HG02938 (cell line): Measurements from ENCODE around the gene MTREX.
A peak's percentile ranks its signal among the peaks of the same experiment; 100 is the strongest.

ENCODE experiments used
- ATAC-seq: cut with Tn5 transposase; IDR thresholded peaks from one replicate; pipeline ENCODE4 v1.9.1; 2021; ENCODE audit warnings: mild to moderate bottlenecking, moderate library complexity; ENCODE audit not compliant: unreplicated experiment

Gene MTREX

GRCh38 chr5:55324006-55324405 is 16.2 kb downstream of the MTREX start:
- ATAC-seq, result no peak

GRCh38 chr5:55324815-55325418 is 17.1 kb downstream of the MTREX start:
- no peak for ATAC-seq

- ATAC-seq, result no peak
Observed at GRCh38 chr5:55325621-55326020, 17.8 kb downstream of the MTREX start.

DNA sequence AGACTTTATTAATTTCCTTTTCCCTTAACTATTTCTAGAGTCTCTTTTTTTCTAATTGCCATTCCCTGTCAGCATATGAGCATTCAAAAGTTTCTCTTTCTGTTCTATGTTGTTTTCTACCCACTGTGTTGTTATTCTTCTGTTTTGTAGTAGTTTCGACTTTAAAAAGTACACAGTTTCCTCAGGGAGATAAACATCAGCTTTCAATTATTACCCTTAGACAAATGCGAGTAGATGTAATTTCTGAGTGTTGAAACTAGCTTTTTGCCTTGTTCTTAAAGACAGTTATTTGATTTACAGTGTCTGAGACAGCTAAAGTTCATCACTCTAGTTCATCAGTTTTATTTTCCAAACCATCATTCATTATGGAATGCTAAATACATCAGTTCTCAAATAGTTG is 19.5 kb downstream of the MTREX start:
- ATAC-seq, result no peak

GRCh38 chr5:55331321-55331720 is 23.5 kb downstream of the MTREX start:
- ATAC-seq, result no peak

GRCh38 chr5:55333017-55333416 is 25.2 kb downstream of the MTREX start:
- no peak for ATAC-seq

- no peak for ATAC-seq
Observed at GRCh38 chr5:55333811-55334210, 26.0 kb downstream of the MTREX start.

DNA sequence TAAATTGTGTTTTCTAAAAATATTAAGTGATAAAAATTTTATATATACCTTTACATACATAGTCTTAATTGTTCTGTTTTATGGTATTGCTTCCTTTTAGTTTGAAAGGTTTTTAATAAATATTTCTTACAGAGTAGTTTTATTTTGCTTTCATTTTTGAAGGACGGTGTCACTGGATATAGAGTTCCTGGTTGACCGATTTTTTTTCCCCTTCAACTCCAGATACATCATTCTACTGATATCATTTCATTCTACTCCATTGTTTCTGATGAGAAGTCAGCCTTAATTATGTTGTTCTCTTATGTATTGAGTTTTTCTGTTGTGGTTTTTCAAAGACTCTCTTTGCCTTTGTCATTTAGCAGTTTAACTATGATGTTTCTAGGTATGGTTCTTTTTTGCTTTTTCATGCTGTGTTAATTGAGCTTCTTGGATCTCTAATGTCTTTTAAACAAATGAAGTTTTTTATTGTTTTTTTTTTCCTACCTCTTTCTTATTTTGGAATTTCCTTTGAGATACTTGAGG is 30.4 kb downstream of the MTREX start:
- ATAC-seq, result no peak

- ATAC-seq, result peak; percentile 52
Observed at GRCh38 chr5:55338810-55339243, 31.0 kb downstream of the MTREX start.

DNA sequence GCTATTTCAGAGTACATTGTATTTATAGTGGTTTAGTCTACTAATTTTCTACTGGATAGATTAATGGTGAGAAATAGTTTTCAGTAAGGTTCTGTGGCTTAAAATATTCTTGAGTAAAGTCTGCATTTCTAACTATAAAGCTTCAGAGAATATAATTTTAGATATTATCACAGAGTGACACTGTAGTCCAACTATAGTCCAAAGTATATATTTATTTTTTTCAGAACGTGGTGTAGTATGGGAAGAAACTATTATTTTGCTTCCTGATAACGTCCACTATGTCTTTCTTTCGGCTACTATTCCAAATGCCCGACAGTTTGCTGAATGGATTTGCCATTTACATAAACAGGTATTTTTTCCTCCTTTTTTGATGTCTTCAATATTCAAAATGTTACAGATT is 35.3 kb downstream of the MTREX start:
- no peak for ATAC-seq

DNA sequence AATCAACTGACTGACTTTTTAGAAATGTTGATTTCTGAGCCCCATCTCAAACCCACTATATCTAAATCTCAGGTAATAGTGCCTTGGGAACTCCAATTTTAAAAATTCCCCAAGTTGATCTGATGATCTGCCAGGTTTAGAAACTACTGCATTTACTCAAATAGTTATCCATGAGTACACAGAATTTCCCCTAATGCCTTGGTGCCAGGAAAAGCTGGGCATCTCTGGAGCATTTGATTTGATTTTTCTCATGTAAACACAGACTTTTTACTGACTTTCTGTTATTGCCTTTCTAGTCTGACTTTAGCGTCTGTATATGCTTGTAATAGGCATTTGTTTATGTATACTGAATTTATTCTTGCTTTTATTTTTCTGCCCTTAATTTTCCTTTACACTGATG is 35.8 kb downstream of the MTREX start:
- no peak for ATAC-seq

DNA sequence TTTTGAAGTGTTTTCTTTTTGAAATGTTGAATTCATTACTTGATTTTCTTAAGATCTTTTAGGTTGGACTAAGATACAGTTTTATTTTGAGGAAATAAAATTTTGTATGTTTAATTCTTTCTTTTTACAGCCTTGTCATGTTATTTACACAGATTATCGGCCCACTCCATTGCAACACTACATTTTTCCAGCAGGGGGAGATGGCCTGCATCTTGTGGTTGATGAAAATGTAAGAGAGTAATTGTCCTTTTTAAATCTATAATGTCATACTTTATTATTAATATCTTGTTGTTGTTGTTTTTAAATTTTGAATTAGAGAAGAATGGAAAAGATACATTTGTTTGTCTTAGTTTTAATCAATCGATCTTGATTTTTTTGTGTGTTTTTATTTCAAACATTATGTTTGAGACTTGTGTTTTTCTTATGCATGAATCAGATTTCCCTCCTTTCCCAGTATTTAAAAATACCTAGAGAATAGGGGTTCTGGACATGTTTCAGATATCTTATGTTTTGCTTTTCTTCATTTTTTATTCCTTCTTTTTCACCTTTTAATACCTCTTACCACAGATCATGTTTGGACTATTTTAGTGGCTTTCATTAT is 36.7 kb downstream of the MTREX start:
- no peak for ATAC-seq

- no peak for ATAC-seq
Observed at GRCh38 chr5:55345327-55345726, 37.5 kb downstream of the MTREX start.

- ATAC-seq, result no peak
Observed at GRCh38 chr5:55347786-55348185, 40.0 kb downstream of the MTREX start.

- ATAC-seq, result no peak
Observed at GRCh38 chr5:55350754-55351153, 43.0 kb downstream of the MTREX start.

GRCh38 chr5:55356896-55357295 is 49.1 kb downstream of the MTREX start:
- no peak for ATAC-seq

GRCh38 chr5:55360190-55360589 is 52.4 kb downstream of the MTREX start:
- ATAC-seq, result no peak

DNA sequence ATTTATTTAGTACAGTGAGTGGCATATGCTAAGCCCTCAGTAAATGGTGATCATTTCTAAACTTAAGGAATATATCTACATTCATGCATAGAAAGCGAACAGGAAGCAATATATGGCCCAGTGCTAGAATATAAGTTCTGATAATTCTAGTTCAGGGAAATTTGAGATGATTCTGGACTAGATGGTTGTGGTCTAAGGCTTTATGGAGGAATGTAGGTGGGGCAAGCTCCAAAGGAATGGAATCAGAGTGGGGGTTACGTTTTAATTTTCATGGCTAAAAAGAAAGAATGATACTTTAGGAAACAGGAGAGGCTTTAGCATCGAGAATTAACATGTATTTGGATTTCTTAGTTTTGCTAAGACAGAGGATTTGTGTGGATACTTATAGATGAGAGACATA is 56.1 kb downstream of the MTREX start:
- ATAC-seq, result no peak

GRCh38 chr5:55364537-55365055 is 56.8 kb downstream of the MTREX start:
- peak; percentile 97 for ATAC-seq

DNA sequence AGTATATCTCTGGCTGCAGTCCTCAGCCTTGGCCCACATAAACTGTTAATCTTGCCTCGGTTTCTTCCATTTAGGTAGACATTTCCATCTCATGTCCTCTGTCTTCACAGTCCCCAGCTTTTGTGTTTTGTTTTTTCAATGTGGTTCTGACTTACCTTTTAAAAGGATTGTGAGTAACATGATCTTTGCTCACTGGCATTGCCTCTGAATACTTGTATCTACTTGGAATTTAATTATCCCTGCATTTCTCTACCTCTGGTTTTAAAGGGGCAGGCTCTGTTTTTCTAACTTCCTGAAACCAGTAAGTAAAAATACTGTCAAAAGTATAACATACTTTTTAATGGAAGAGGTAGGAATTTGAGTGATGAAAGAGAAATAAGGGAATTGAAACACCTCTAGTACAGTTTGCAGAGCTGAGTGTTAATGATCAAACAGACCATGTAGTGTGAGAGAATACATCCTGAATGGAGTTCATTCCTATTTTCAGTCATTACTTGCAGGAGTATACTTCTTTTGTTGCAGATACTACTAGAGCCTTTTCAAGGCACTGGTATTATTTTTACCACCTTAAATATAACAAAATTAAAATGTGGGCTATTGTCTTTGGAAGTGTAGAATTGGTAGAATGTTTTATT is 62.6 kb downstream of the MTREX start:
- no peak for ATAC-seq

DNA sequence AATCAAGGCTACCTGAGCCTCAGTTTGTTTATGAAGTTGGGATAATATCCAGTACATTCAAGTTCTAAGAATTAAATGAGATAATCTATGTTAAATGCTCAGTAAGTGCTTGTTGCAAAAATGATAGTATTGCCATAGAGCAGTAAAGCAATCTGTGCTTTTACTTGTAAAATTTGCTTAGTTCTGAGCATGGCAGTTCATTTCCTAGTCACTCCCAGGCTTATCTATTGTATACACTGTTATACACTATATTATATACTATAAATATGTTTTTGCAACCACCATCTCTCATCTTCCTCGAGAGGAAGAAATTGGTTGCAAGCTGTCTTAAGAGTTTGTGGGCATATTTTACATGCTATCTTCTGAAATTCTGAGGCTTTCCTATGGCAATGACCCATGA is 63.4 kb downstream of the MTREX start:
- ATAC-seq, result no peak
